B cell (primary cell): ENCODE results near the gene KRT79. TPM values are rescaled to one million over a fixed set of nuclear protein-coding genes. Genes with fewer than 3 reads are reported as not detected.

Source experiments
- ATAC-seq: fragments of 200-7000 bp; cut with Tn5 transposase; one replicate; pipeline ENCODE4 v1.10.0; 2021; ENCODE audit warnings: low read depth, mild to moderate bottlenecking, moderate number of reproducible peaks, moderate library complexity
- CTCF ChIA-PET: fragments of 350-600 bp; sonication (Branson Sonifier 250); formaldehyde crosslinking; loops from one replicate; lab custom pipeline; 2021; ENCODE audit warnings: antibody characterized with exemption, inconsistent platforms; lab: Charles Lee
- POLR2A ChIA-PET: fragments of 350-600 bp; sonication (Branson Sonifier 250); formaldehyde crosslinking; loops from one replicate; lab custom pipeline; 2021; ENCODE audit warnings: antibody characterized with exemption; lab: Charles Lee
- DNase-seq: peaks from one replicate; pipeline ENCODE4 v3.0.0; 2013
- H2AFZ ChIP-seq: 2 replicates; pipeline ENCODE4 v1.6.1; 2012; ENCODE audit warnings: mild to moderate bottlenecking, low read depth, low read length; ENCODE audit not compliant: insufficient read depth, poor library complexity, severe bottlenecking
- H3K27ac ChIP-seq, 2 donors: 1 replicate in 1 of 2; 2 replicates in 1 of 2; pipeline ENCODE4 v1.5.1; 2012 to 2013; ENCODE audit warnings: low read length in 2 of 2, mild to moderate bottlenecking in 2 of 2, moderate library complexity in 1 of 2
- H3K27me3 ChIP-seq, 4 experiments: fragments of 200-600 bp in 1 of 4; sonication (generic) in 1 of 4; replicated peaks in 1 of 4; 1 replicate in 2 of 4; 2 replicates in 2 of 4; pipeline versions ENCODE4 v1.6.1 to v1.7.0; 2013 to 2016; ENCODE audit warnings: low read length in 3 of 4, mild to moderate bottlenecking in 2 of 4, mixed read lengths in 1 of 4, moderate library complexity in 1 of 4; ENCODE audit not compliant: insufficient read depth in 4 of 4, control insufficient read depth in 3 of 4; ENCODE audit errors: control extremely low read depth in 1 of 4
- H3K36me3 ChIP-seq, 2 experiments: replicated peaks in 1 of 2; 1 replicate in 1 of 2; 2 replicates in 1 of 2; pipeline versions ENCODE4 v1.6.1 to v1.7.1; 2013; ENCODE audit warnings: low read length in 1 of 2; ENCODE audit not compliant: insufficient read depth in 2 of 2, control insufficient read depth in 1 of 2; ENCODE audit errors: control extremely low read depth in 1 of 2, extremely low read depth in 1 of 2
- H3K4me1 ChIP-seq, 2 donors: fragments of 200-600 bp in 1 of 2; sonication (generic) in 1 of 2; 1 replicate in 1 of 2; 2 replicates in 1 of 2; pipeline versions ENCODE4 v1.5.1 to v1.6.1; 2013 to 2017; ENCODE audit warnings: low read length in 2 of 2; ENCODE audit not compliant: control insufficient read depth in 2 of 2, insufficient read depth in 2 of 2
- H3K4me2 ChIP-seq: replicated peaks from 2 replicates; pipeline ENCODE3; 2012; ENCODE audit warnings: mild to moderate bottlenecking, low read depth, low read length; ENCODE audit not compliant: poor library complexity, severe bottlenecking
- H3K4me3 ChIP-seq, 5 experiments: fragments of 200-600 bp in 1 of 5; sonication (generic) in 1 of 5; 1 replicate in 3 of 5; 2 replicates in 2 of 5; pipeline versions ENCODE4 v1.5.1 to v1.7.0; 2011 to 2016; ENCODE audit warnings: low read length in 4 of 5, mild to moderate bottlenecking in 4 of 5, low read depth in 2 of 5, control low read depth in 1 of 5, moderate library complexity in 1 of 5; ENCODE audit not compliant: insufficient read depth in 1 of 5; ENCODE audit errors: control extremely low read depth in 1 of 5, extremely low read depth in 1 of 5
- H3K79me2 ChIP-seq: fragments of 200-600 bp; sonication (generic); one replicate; pipeline ENCODE4 v1.6.0; 2016; ENCODE audit warnings: low read length; ENCODE audit not compliant: control insufficient read depth, insufficient read depth
- H3K9ac ChIP-seq: fragments of 200-600 bp; sonication (generic); 2 replicates; pipeline ENCODE4 v1.6.1; 2017; ENCODE audit warnings: mild to moderate bottlenecking, low read length, moderate library complexity
- H3K9me3 ChIP-seq, 3 donors: one replicate each; pipeline versions ENCODE4 v1.6.1 to v1.7.1; 2013; ENCODE audit warnings: low read length in 2 of 3; ENCODE audit not compliant: control insufficient read depth in 2 of 3, insufficient read depth in 1 of 3; ENCODE audit errors: control extremely low read depth in 1 of 3
- H4K20me1 ChIP-seq: 2 replicates; pipeline ENCODE4 v1.6.0; 2012; ENCODE audit warnings: mild to moderate bottlenecking, low read length; ENCODE audit not compliant: insufficient read depth, control insufficient read depth, poor library complexity, severe bottlenecking
- H3K27ac Mint-ChIP-seq: one replicate; pipeline ENCODE4 v1.8.0; 2021; ENCODE audit warnings: mixed read lengths
- H3K27me3 Mint-ChIP-seq: one replicate; pipeline ENCODE4 v1.8.0; 2021; ENCODE audit warnings: mixed read lengths
- H3K4me1 Mint-ChIP-seq: one replicate; pipeline ENCODE4 v1.8.0; 2021; ENCODE audit warnings: mixed read lengths
- H3K4me3 Mint-ChIP-seq: one replicate; pipeline ENCODE4 v1.8.0; 2021; ENCODE audit warnings: mixed read lengths
- H3K9me3 Mint-ChIP-seq: one replicate; pipeline ENCODE4 v1.8.0; 2022; ENCODE audit warnings: mixed read lengths; ENCODE audit not compliant: insufficient read depth
- CTCF ChIP-seq: fragments of 200-600 bp; IDR thresholded peaks from one replicate; pipeline ENCODE4 v1.8.0; 2022; ENCODE audit warnings: antibody characterized with exemption, mild to moderate bottlenecking
- EZH2 ChIP-seq: IDR thresholded peaks from 2 replicates; pipeline ENCODE4 v1.6.1; 2012; ENCODE audit warnings: borderline replicate concordance, low read depth, mild to moderate bottlenecking, moderate library complexity, low read length; ENCODE audit not compliant: insufficient read depth, poor library complexity, severe bottlenecking
- WGBS: methylation state at CpG from one replicate; pipeline ENCODE4 v1.1.5; 2013; ENCODE audit warnings: missing lambda C conversion rate; ENCODE audit not compliant: insufficient coverage; 5-methylcytosine and 5-hydroxymethylcytosine counted together
- intact Hi-C: fragments of 100-400 bp; cut with micrococcal nuclease; formaldehyde crosslinking; loops from one replicate; pipeline ENCODE4 v1.10.0; 2022
- polyA plus RNA-seq: library from polyadenylated mRNA; depleted of rRNA; stranded (reverse); fragments of >200 nt; gene quantifications from 2 replicates; pipeline ENCODE4 v1.2.3, GENCODE V29; 2012
- total RNA-seq, 2 donors: library from RNA; stranded (reverse); fragments of 120-200 nt in 1 of 2; gene quantifications; 1 replicate in 1 of 2; 2 replicates in 1 of 2; pipeline versions ENCODE4 v1.2.3 to v1.2.4, GENCODE V29; 2013 to 2022

KRT79 gene
- total and polyA plus RNA-seq, 2 donors (not counting 1 experiment from before 2014, with no cell fraction given) = not detected

- no peak overlapping the region for H3K4me2 ChIP-seq
- H3K4me3 Mint-ChIP-seq = no peak overlapping the region
- DNase-seq (no peak), ATAC-seq (no peak)
- no peak for TF ChIP-seq CTCF
- no peak for TF ChIP-seq EZH2
- no peaks in the 10 kb centered on the region for H3K9me3 Mint-ChIP-seq
- intact Hi-C loops = no loop called here
- H3K79me2 ChIP-seq = no peaks in the 10 kb centered on the region
- peaks cover 23% of the 10 kb centered on the region for H3K27me3 Mint-ChIP-seq
- no peaks in the 10 kb centered on the region for H3K9me3 ChIP-seq
- no peaks in the 10 kb centered on the region for H3K36me3 ChIP-seq
- H4K20me1 ChIP-seq = no peaks in the 10 kb centered on the region
- H3K4me1 Mint-ChIP-seq = no peaks in the 10 kb centered on the region
- H3K27ac Mint-ChIP-seq = no peak overlapping the region
- CTCF ChIA-PET = no interaction called here
- WGBS = 91% methylated on average over 6 of the region's 10 CpGs
- no peak overlapping the region for H2AFZ ChIP-seq
- H3K4me1 ChIP-seq = no peaks in the 10 kb centered on the region
- H3K27me3 ChIP-seq = no peaks in the 10 kb centered on the region
- no peak overlapping the region for H3K9ac ChIP-seq
- POLR2A ChIA-PET = no interaction called here
- no peak overlapping the region for H3K4me3 ChIP-seq
- no peak overlapping the region for H3K27ac ChIP-seq
Observed at GRCh38 chr12:52813203-52813819, 20.8 kb downstream of the KRT79 start.

- H3K4me1 Mint-ChIP-seq = no peaks in the 10 kb centered on the region
- POLR2A ChIA-PET = no interaction called here
- Histone ChIP-seq H2AFZ (no peak overlapping the region), H3K27ac (no peak overlapping the region), H3K79me2 (no peaks in the 10 kb centered on the region), H3K36me3 (no peaks in the 10 kb centered on the region), H3K9ac (no peak overlapping the region), H3K4me2 (no peak overlapping the region), H3K4me1 (no peaks in the 10 kb centered on the region), H4K20me1 (no peaks in the 10 kb centered on the region), H3K9me3 (no peaks in the 10 kb centered on the region), H3K27me3 (no peaks in the 10 kb centered on the region), H3K4me3 (no peak overlapping the region)
- CTCF ChIA-PET = no interaction called here
- H3K27ac Mint-ChIP-seq = no peak overlapping the region
- H3K27me3 Mint-ChIP-seq = peaks cover 20% of the 10 kb centered on the region
- TF ChIP-seq EZH2 = no peak
- TF ChIP-seq CTCF = no peak
- no peak for DNase-seq
- no peak overlapping the region for H3K4me3 Mint-ChIP-seq
- H3K9me3 Mint-ChIP-seq = no peaks in the 10 kb centered on the region
- WGBS = 92% methylated on average over 1 of the region's 3 CpGs
- intact Hi-C loops = no loop called here
- no peak for ATAC-seq
Observed at GRCh38 chr12:52812749-52813148, 21.4 kb downstream of the KRT79 start.
